A673 (cell line): ENCODE measurements around the gene CAMK4. TPM values are rescaled to one million over a fixed set of nuclear protein-coding genes. Genes with fewer than 3 reads are reported as not detected.

Source experiments
- BruUV-seq: library from RNA; stranded (reverse); fragments of 400-500 nt; replicated peaks from 2 replicates; lab custom pipeline; 2021; lab: Mats Ljungman, UMichigan
- CTCF ChIA-PET: fragments of 300-600 bp; sonication (Branson Sonifier 250); formaldehyde crosslinking; loops from one replicate; lab custom pipeline; 2022; ENCODE audit warnings: antibody characterized with exemption; lab: Charles Lee
- POLR2A ChIA-PET: fragments of 300-600 bp; sonication (Branson Sonifier 250); formaldehyde crosslinking; loops from one replicate; lab custom pipeline; 2022; ENCODE audit warnings: antibody characterized with exemption; ENCODE audit not compliant: low non-redundant PET; lab: Charles Lee
- DNase-seq: peaks from one replicate; pipeline ENCODE4 v3.0.0-alpha.2; 2015; ENCODE audit warnings: low spot score
- H3K27ac ChIP-seq: fragments of 200-600 bp; sonication (generic); 2 replicates; pipeline ENCODE4 v1.5.1; 2016; ENCODE audit warnings: mixed run types, low read depth, mild to moderate bottlenecking, mixed read lengths, antibody characterized with exemption, low read length; ENCODE audit not compliant: poor library complexity, severe bottlenecking
- H3K27me3 ChIP-seq: fragments of 200-600 bp; sonication (generic); replicated peaks from 2 replicates; pipeline ENCODE4 v1.6.1; 2017; ENCODE audit warnings: mixed run types, low read depth, mild to moderate bottlenecking, mixed read lengths, antibody characterized with exemption, low read length; ENCODE audit not compliant: insufficient read depth, poor library complexity
- H3K36me3 ChIP-seq: fragments of 200-600 bp; sonication (generic); 2 replicates; pipeline ENCODE4 v1.6.1; 2016; ENCODE audit warnings: mixed run types, mild to moderate bottlenecking, mixed read lengths, antibody characterized with exemption, low read length; ENCODE audit not compliant: insufficient read depth, poor library complexity, severe bottlenecking
- H3K4me1 ChIP-seq: fragments of 200-600 bp; sonication (generic); 2 replicates; pipeline ENCODE4 v1.6.1; 2017; ENCODE audit warnings: mixed run types, mild to moderate bottlenecking, mixed read lengths, antibody characterized with exemption, low read length; ENCODE audit not compliant: insufficient read depth, poor library complexity, severe bottlenecking
- H3K4me3 ChIP-seq: fragments of 200-600 bp; sonication (generic); 2 replicates; pipeline ENCODE4 v1.5.1; 2016; ENCODE audit warnings: low read depth, mixed run types, mild to moderate bottlenecking, mixed read lengths, low read length; ENCODE audit not compliant: poor library complexity, severe bottlenecking
- H3K9me3 ChIP-seq: fragments of 200-600 bp; sonication (generic); 2 replicates; pipeline ENCODE4 v1.6.1; 2016; ENCODE audit warnings: mixed run types, low read depth, mild to moderate bottlenecking, mixed read lengths, antibody characterized with exemption, low read length; ENCODE audit not compliant: poor library complexity, severe bottlenecking
- EZH2 ChIP-seq: fragments of 200-600 bp; sonication (generic); IDR thresholded peaks from 2 replicates; pipeline ENCODE4 v1.6.1; 2017; ENCODE audit warnings: borderline replicate concordance, low read depth, mild to moderate bottlenecking, mixed read lengths, antibody characterized with exemption, low read length; ENCODE audit not compliant: poor library complexity, severe bottlenecking
- intact Hi-C: fragments of 100-400 bp; cut with micrococcal nuclease; formaldehyde crosslinking; loops from one replicate; pipeline ENCODE4 v1.10.0; 2022; ENCODE audit not compliant: unreplicated experiment
- total RNA-seq: library from RNA; stranded (reverse); gene quantifications from 2 replicates; pipeline ENCODE4 v1.2.3, GENCODE V29; 2021
- TF ChIP-seq, protein P1 (sequence below): fragments of 300-800, 200-600 bp; sonication (generic); conservative IDR thresholded peaks from 2 replicates; pipeline ENCODE4 v1.5.1; 2017; ENCODE audit warnings: low read depth, mild to moderate bottlenecking, antibody characterized with exemption, low read length, moderate library complexity, mixed read lengths

CAMK4 gene
- total RNA-seq, 1 experiment from 2014 or later: 0.88 TPM

GRCh38 chr5:111225926-111226325, 1.7 kb downstream of the CAMK4 start:
- TF ChIP-seq, protein P1, sequence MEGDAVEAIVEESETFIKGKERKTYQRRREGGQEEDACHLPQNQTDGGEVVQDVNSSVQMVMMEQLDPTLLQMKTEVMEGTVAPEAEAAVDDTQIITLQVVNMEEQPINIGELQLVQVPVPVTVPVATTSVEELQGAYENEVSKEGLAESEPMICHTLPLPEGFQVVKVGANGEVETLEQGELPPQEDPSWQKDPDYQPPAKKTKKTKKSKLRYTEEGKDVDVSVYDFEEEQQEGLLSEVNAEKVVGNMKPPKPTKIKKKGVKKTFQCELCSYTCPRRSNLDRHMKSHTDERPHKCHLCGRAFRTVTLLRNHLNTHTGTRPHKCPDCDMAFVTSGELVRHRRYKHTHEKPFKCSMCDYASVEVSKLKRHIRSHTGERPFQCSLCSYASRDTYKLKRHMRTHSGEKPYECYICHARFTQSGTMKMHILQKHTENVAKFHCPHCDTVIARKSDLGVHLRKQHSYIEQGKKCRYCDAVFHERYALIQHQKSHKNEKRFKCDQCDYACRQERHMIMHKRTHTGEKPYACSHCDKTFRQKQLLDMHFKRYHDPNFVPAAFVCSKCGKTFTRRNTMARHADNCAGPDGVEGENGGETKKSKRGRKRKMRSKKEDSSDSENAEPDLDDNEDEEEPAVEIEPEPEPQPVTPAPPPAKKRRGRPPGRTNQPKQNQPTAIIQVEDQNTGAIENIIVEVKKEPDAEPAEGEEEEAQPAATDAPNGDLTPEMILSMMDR: no peak
- no peak for TF ChIP-seq EZH2
- CTCF ChIA-PET: no interaction called here
- no peak for DNase-seq
- H3K27ac ChIP-seq: no peak overlapping the region
- no peaks in the 10 kb centered on the region for H3K4me1 ChIP-seq
- H3K9me3 ChIP-seq: no peaks in the 10 kb centered on the region
- H3K36me3 ChIP-seq: no peaks in the 10 kb centered on the region
- H3K4me3 ChIP-seq: no peak overlapping the region
- POLR2A ChIA-PET: no interaction called here
- no TSS peak for BruUV-seq
- intact Hi-C loops: no loop called here
- peaks cover 14% of the 10 kb centered on the region for H3K27me3 ChIP-seq

GRCh38 chr5:111226556-111226955, 2.4 kb downstream of the CAMK4 start:
- Histone ChIP-seq H3K36me3 (no peaks in the 10 kb centered on the region), H3K27me3 (peaks cover 17% of the 10 kb centered on the region), H3K4me3 (no peak overlapping the region), H3K27ac (no peak overlapping the region), H3K9me3 (no peaks in the 10 kb centered on the region), H3K4me1 (no peaks in the 10 kb centered on the region)
- intact Hi-C loops: no loop called here
- CTCF ChIA-PET: no interaction called here
- DNase-seq: no peak
- no TSS peak for BruUV-seq
- TF ChIP-seq, protein P1: no peak
- no peak for TF ChIP-seq EZH2
- POLR2A ChIA-PET: no interaction called here

DNA sequence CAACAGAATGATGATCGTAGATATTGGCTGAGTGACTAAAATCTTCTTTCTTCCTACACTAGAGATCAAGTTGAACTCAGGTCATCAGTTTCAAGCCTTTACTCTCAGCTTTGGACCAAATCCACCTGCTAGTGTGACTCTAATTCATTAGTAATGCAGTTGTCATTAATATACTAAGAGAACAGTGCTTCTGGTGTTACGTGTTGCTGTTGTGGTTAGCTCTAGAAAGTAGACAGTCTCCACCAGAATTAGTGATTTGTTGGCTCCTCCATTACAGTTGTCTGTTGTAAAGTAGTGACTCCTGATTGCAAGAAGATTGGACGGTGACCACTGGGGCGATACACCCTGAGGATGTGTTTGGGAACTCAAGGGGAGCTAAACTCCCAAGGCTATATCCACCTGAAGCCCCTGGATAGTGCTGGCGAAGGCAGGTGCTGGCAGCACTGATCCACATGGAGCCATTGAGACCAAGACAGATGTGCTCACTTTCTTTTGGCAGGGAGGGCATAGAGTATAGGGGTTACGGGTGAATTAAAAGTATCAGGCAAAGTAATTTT, 3.1 kb downstream of the CAMK4 start:
- TF ChIP-seq EZH2: no peak
- TF ChIP-seq, protein P1: no peak
- CTCF ChIA-PET: no interaction called here
- peaks cover 20% of the 10 kb centered on the region for H3K27me3 ChIP-seq
- H3K4me1 ChIP-seq: no peaks in the 10 kb centered on the region
- H3K27ac ChIP-seq: no peak overlapping the region
- DNase-seq: no peak
- no peaks in the 10 kb centered on the region for H3K36me3 ChIP-seq
- H3K9me3 ChIP-seq: no peaks in the 10 kb centered on the region
- BruUV-seq: no TSS peak
- no peak overlapping the region for H3K4me3 ChIP-seq
- POLR2A ChIA-PET: no interaction called here
- intact Hi-C loops: no loop called here
